HG02973 (cell line): ENCODE results near the gene FARS2.
"Not testable (repeated sequence)": the region's sequence is repeated elsewhere in the genome, so short reads cannot be mapped to it uniquely, and the experiment has no call there.

Experiments used
- ATAC-seq: cut with Tn5 transposase; IDR thresholded peaks from one replicate; pipeline ENCODE4 v1.9.1; 2021; ENCODE audit warnings: moderate library complexity; ENCODE audit not compliant: unreplicated experiment

FARS2 gene

GRCh38 chr6:5564746-5565145 is 303.4 kb downstream of the FARS2 start:
- ATAC-seq: not testable (repeated sequence)

- no peak for ATAC-seq
Observed at GRCh38 chr6:5565971-5566370, 304.7 kb downstream of the FARS2 start.

- peak; percentile 61 for ATAC-seq
Observed at GRCh38 chr6:5566718-5567117, 305.4 kb downstream of the FARS2 start.

GRCh38 chr6:5567352-5567751 is 306.0 kb downstream of the FARS2 start:
- ATAC-seq: no peak

- no peak for ATAC-seq
Observed at GRCh38 chr6:5567890-5568289, 306.6 kb downstream of the FARS2 start.

- ATAC-seq: no peak
Observed at GRCh38 chr6:5569491-5569890, 308.2 kb downstream of the FARS2 start.

GRCh38 chr6:5570641-5571040 is 309.3 kb downstream of the FARS2 start:
- no peak for ATAC-seq

GRCh38 chr6:5580736-5581581 is 319.6 kb downstream of the FARS2 start:
- ATAC-seq: no peak

- ATAC-seq: no peak
Observed at GRCh38 chr6:5582762-5583161, 321.4 kb downstream of the FARS2 start.

- no peak for ATAC-seq
Observed at GRCh38 chr6:5583528-5583927, 322.2 kb downstream of the FARS2 start.

- ATAC-seq: no peak
Observed at GRCh38 chr6:5584078-5584482, 322.8 kb downstream of the FARS2 start.

GRCh38 chr6:5587648-5588047 is 326.3 kb downstream of the FARS2 start:
- ATAC-seq: no peak

- no peak for ATAC-seq
Observed at GRCh38 chr6:5589422-5590141, 328.3 kb downstream of the FARS2 start.

- no peak for ATAC-seq
Observed at GRCh38 chr6:5590187-5590586, 328.9 kb downstream of the FARS2 start.

- no peak for ATAC-seq
Observed at GRCh38 chr6:5592886-5593519, 331.7 kb downstream of the FARS2 start.

GRCh38 chr6:5595184-5595583 is 333.9 kb downstream of the FARS2 start:
- no peak for ATAC-seq

- ATAC-seq: no peak
Observed at GRCh38 chr6:5597413-5597812, 336.1 kb downstream of the FARS2 start.

- ATAC-seq: no peak
Observed at GRCh38 chr6:5598123-5598522, 336.8 kb downstream of the FARS2 start.

- ATAC-seq: no peak
Observed at GRCh38 chr6:5599127-5599526, 337.8 kb downstream of the FARS2 start.

- no peak for ATAC-seq
Observed at GRCh38 chr6:5605937-5606336, 344.6 kb downstream of the FARS2 start.

- ATAC-seq: no peak
Observed at GRCh38 chr6:5606546-5606945, 345.2 kb downstream of the FARS2 start.

- no peak for ATAC-seq
Observed at GRCh38 chr6:5610640-5611039, 349.3 kb downstream of the FARS2 start.
